Measurements from ENCODE around the gene HNRNPU. TPM values are rescaled to one million over a fixed set of nuclear protein-coding genes. Genes with fewer than 3 reads are reported as not detected.
A peak's percentile ranks its signal among the peaks of the same experiment; 100 is the strongest.

The HNRNPU gene
- polyA plus RNA-seq, 4 donors: 604 to 740 (median 719) TPM

GRCh38 chr1:244863491-244864252 lies 671 bp downstream of the HNRNPU start:
- DNase-seq (ENCODE audit: low read depth in 4 of 4, low spot score in 3 of 4): peak in 1 of 4 donors; percentile 26

GRCh38 chr1:244862699-244863490 lies 1.4 kb downstream of the HNRNPU start:
- DNase-seq (ENCODE audit: low read depth in 4 of 4, low spot score in 3 of 4): peak; percentile 75 to 84 (median 81)

- DNase-seq (ENCODE audit: low read depth in 4 of 4, low spot score in 3 of 4): peak in 1 of 4 donors; percentile 15
Measured at GRCh38 chr1:244862354-244862698, 2.0 kb downstream of the HNRNPU start.

- DNase-seq (ENCODE audit: low read depth in 4 of 4, low spot score in 3 of 4): no peak
Measured at GRCh38 chr1:244861683-244862082, 2.7 kb downstream of the HNRNPU start.

- DNase-seq (ENCODE audit: low read depth in 4 of 4, low spot score in 3 of 4): no peak
Measured at GRCh38 chr1:244860914-244861610, 3.3 kb downstream of the HNRNPU start.

GRCh38 chr1:244860078-244860477 lies 4.3 kb downstream of the HNRNPU start:
- no peak for DNase-seq (ENCODE audit: low read depth in 4 of 4, low spot score in 3 of 4)

GRCh38 chr1:244858357-244858756 lies 6.0 kb downstream of the HNRNPU start:
- DNase-seq (ENCODE audit: low read depth in 4 of 4, low spot score in 3 of 4): no peak

GRCh38 chr1:244857761-244858160 lies 6.6 kb downstream of the HNRNPU start:
- no peak for DNase-seq (ENCODE audit: low read depth in 4 of 4, low spot score in 3 of 4)

GRCh38 chr1:244854865-244855578 lies 9.3 kb downstream of the HNRNPU start:
- no peak for DNase-seq (ENCODE audit: low read depth in 4 of 4, low spot score in 3 of 4)

- DNase-seq (ENCODE audit: low read depth in 4 of 4, low spot score in 3 of 4): no peak
Measured at GRCh38 chr1:244854166-244854565, 10.2 kb downstream of the HNRNPU start.

- no peak for DNase-seq (ENCODE audit: low read depth in 4 of 4, low spot score in 3 of 4)
Measured at GRCh38 chr1:244852694-244853093, 11.6 kb downstream of the HNRNPU start.

- DNase-seq (ENCODE audit: low read depth in 4 of 4, low spot score in 3 of 4): no peak
Measured at GRCh38 chr1:244851546-244852231, 12.7 kb downstream of the HNRNPU start.

- no peak for DNase-seq (ENCODE audit: low read depth in 4 of 4, low spot score in 3 of 4)
Measured at GRCh38 chr1:244850896-244851295, 13.4 kb downstream of the HNRNPU start.

- DNase-seq (ENCODE audit: low read depth in 4 of 4, low spot score in 3 of 4): no peak
Measured at GRCh38 chr1:244850099-244850852, 14.1 kb downstream of the HNRNPU start.

- no peak for DNase-seq (ENCODE audit: low read depth in 4 of 4, low spot score in 3 of 4)
Measured at GRCh38 chr1:244849189-244849866, 15.0 kb downstream of the HNRNPU start.

GRCh38 chr1:244846653-244847052 lies 17.7 kb downstream of the HNRNPU start:
- no peak for DNase-seq (ENCODE audit: low read depth in 4 of 4, low spot score in 3 of 4)

GRCh38 chr1:244844155-244845121 lies 19.9 kb downstream of the HNRNPU start:
- no peak for DNase-seq (ENCODE audit: low read depth in 4 of 4, low spot score in 3 of 4)

All from right renal pelvis (tissue), 4 donors.